HG03066 (cell line): ENCODE results near the gene SFI1.
"Not testable (repeated sequence)": the region's sequence is repeated elsewhere in the genome, so short reads cannot be mapped to it uniquely, and the experiment has no call there.

Source experiments
- ATAC-seq: cut with Tn5 transposase; IDR thresholded peaks from one replicate; pipeline ENCODE4 v1.9.1; 2021; ENCODE audit warnings: low read depth; ENCODE audit not compliant: unreplicated experiment

Gene SFI1

DNA sequence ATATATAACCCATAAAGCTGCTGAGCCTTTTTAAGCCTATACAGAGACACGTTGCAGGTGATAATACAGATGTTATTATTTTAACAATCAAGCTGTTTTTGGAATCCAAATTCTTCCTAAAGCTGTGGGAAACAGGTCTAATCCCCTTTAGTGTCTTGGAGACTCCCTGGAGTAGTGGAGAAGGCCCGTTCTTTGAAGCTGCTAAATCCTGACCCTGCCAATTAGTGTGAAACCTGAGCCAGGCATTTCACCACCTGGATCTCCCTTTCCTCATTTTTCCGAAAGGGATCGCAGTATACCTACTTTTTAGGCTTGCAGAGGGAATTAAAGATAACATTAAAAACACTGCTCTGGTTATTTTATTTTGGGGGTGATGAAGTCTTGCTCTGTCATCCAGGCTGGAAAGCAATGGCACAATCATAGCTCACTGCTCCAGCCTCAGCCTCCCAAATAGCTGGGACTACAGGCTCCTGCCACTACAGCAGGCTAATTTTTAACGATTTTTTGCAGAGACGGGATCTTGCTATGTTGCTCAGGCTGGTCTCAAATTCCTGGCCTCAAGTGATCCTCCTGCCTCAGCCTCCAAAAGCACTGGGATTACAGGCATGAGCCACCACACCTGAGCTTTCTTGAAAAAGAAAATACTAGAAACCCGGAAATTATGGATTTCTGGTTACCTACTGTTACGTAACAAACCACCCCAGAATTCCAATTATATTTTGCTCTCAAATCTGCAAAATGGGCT, 4.9 kb upstream of the SFI1 start:
- no peak for ATAC-seq

DNA sequence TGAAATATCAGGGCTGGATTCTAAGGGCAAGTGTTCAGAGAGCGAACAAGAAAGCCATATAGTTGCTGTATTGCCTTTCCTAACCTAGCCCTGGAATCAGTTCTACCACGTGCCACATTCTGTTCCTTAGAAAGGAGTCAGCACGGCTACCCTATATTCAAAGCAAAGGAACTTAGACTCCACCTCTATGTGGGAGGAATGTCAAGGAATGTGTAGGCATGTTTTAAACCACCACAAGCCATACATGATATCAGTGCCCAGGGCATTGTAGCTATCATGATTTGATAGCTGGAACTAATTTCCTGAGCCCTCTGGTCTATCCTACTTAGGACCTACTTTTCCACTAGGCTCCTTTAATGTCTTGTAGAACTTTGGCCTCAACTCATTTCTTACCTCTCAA, 4.2 kb upstream of the SFI1 start:
- no peak for ATAC-seq

DNA sequence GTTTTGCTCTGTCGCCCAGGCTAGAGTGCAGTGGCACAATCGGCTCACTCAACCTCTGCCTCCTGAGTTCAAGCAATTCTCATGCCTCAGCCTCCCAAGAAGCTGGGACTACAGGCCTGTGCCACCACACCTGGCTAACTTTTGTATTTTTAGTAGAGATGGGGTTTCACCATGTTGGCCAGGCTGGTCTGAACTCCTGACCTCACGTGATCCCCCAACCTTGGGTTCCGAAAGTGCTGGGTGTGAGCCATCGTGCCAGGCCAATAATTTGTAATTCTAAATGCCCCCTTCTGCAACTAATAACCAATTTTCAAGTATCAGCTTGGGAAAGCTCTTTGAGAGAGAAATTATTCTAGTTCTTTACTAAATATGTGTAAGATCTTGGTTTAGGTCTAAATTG, 3.0 kb upstream of the SFI1 start:
- not testable (repeated sequence) for ATAC-seq

DNA sequence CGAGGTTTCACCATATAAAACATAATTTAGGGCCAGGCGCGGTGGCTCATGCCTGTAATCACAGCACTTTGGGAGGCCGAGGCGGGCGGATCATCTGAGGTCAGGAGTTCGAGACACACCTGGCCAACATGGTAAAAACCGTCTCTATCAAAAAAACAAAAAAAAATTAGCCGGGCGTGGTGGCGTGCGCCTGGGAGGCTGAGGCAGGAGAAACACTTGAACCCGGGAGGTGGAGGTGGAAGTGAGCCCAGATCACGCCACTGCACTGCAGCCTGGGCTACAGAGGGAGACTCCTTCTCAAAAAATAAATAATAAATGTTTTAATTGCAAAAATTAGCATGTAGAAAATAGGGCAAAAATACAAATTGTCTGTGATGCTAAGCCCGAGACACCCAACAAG, 993 bp upstream of the SFI1 start:
- no peak for ATAC-seq

DNA sequence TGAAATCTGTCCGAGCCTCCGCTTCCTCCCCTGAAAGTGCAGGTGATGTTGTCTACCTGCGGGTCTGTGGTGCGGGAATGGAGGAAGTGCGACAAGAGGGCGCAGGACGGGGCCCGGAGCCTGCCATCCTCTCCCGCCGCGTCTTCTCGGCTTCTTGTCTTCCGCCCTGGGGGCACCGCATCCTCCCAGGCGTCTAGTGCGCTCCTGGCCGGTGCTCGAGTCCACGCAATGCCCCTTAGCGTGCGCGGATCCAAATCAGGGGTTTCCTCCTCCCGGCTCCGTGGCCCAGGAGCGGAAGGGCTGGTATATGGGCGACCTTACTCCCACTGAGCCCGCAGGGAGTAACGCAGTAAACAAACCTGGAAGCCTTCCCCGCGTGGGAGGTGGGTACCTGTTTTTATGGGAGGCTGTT, 405 bp downstream of the SFI1 start:
- peak; percentile 6 for ATAC-seq

DNA sequence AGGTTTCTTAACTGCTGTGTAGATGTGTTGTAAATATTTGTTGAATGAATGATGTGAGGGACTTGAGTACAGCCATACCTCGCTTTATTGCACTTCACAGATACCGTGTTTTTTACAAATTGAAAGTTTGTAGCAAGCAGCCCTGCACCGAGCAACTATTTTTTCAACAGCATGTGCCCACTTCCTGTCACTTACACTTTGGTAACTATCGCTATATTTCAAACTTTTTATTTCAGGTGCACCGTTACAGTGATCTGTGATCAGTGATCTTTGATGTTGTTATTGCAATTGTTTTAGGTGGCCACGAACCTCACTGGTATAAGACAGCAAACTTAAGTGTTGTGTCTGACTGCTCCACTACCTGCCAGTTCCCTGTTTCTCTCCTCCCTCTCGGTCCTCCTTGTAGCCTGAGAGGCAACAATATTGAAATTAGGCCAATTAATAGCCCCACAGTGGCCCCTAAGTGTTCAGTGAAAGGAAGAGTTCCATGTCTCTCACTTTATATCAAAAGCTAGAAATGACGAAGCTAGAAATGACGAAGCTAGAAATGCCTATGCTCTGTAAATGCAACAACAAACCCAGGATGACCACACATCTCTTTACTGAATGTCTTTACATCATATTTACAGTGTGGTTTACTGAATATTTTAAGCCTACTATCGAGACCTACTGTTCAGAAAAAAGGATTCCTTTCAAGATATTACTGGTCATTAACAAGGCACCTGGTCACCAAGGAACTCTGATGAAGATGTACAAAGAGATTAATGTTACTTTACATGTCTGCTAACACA, 1.0 kb downstream of the SFI1 start:
- no peak for ATAC-seq

DNA sequence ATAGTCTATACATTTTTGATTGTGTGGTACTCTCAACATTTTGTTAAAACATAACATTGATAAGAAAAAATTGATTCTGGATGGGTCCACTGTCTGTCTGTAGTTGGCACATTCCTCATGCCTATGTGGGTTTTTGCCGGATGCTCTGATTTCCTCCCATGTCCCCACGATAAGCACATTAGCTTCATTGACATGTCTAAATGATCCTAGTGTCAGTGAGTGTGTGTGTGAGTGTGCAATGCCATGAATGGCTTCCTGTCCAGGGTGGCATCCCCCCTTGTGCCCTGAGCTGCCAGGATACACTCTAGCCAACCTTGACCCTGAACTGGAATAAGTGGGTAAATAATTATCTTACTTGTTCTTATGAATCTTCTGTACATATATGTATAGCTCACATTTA, 5.4 kb downstream of the SFI1 start:
- no peak for ATAC-seq

DNA sequence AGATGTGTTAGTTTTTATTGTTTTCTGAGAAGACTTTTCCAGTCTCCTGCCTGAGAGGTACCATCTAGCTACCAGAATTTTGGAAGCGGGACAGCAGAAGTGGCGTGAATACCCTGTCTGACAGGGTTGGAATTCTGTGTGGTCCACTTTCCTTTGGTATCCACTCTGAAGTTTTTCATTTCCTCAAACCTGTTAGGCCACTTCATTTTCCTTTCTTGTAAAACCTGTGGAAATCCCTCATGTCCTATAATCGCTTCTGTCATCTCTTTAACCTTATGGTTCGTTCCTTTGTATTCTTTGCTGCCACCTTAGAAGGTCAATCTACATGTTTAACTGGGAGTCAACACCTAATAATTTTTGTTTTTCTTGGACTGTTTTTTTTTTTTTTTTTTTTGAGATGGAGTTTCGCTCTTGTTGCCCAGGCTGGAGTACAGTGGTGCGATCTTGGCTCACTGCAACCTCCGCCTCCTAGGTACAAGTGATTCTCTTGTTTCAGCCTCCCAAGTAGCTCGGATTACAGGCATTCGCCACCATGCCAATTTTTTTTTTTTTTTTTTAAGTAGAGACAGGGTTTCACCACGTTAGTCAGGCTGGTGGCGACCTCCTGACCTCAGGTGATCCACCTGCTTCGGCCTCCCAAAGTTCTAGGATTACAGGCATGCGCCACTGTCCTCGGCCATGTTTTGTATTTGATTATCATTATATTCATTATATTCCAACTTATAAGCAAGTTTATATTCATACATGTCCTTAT, 7.1 kb downstream of the SFI1 start:
- no peak for ATAC-seq

DNA sequence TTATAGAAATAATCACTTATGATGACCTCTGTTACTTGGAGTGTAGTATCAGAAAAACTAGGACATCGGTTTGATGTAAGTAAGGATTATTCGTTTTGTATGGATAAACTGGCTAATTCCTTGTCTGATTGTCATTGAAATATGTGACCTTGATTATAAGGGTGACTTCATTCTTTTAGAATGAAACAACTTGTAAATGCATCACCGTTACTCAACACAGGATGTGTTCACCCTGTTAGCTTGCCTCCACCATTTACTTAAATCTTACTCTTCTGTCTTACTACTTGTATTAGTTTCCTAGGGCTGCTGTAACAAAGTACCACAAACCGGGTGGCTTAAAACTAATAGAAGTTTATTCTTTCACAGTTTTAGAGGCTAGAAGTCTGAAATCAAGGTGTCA, 7.9 kb downstream of the SFI1 start:
- ATAC-seq, result no peak

DNA sequence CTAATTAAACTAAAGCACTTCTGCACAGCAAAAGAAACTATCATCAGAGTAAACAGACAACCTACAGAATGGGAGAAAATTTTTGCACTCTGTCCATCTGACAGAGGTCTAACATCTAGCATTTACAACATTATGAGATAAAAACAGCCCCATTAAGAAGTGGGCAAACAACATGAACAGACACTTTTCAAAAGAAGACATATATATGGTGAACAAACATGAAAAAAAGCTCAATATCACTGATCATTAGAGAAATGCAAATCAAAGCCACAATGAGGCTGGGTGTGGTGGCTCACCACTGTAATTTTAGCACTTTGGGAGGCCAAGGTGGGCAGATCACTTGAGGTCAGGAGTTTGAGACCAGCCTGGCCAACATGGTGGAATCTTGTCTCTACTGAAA, 11.2 kb downstream of the SFI1 start:
- ATAC-seq, result not testable (repeated sequence)

DNA sequence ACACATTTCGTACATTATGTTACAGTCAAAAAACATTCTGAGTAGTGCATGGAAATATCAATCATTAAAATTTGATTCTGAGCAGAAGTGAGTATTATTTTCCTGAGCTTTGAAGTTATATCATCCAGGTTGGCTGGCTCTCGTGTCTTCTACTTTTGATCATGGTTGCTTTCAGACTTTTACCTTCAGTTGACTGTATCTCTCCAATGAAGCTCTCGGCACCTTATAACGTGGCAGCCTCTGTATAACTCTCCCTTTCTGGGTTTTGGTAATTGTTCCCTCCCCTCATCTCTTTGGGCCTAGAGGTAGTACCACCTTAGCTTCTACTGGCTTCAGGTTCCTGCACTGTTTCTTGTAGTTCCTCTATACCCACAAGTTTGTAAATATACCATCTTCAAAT, 12.2 kb downstream of the SFI1 start:
- no peak for ATAC-seq

DNA sequence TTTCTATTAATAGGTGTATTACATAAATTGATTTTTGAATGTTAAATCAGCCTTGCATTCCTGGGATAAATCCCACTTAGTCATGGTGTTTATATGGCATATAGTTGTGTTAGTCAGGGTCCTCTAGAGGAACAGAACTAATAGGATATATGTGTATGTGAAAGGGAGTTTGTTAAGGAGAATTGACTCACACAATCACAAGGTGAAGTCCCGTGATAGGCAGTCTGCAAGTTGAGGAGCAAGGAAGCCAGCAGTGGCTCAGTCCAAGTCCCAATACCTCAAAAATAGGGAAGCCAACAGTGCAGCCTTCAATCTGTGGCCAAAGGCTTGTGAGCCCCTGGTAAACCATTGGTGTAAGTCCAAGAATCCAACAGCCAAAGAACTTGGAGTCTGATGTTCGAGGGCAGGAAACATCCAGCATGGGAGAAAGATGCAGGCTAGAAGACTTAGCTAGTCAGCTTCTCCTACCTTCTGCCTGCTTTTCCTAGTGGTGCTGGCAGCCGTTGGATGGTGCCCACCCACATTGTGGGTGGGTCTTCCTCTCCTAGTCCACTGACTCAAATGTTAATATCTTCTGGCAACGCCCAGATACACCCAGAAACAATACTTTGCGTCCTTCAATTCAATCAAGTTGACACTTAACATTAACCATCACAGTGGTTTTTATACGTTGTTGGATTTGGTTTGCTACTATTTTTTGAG, 12.9 kb downstream of the SFI1 start:
- no peak for ATAC-seq

DNA sequence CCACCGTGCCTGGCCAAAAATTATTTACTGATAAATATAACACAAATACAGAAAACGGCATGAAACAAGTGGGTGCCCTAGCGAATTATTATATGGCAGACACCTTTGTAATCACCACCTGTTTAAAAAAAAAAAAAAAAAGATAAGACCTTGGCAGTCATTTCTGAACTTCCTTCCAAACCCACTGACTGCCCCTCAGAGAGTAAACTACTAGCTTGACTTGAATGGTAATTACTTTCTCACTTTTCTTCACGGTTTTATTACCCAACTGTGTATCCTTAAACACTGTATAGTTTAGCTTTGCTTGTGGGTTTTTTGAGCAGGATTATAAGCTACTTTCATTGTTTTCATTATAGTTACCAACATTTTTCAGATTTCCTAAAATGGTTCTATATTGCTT, 23.7 kb downstream of the SFI1 start:
- no peak for ATAC-seq

DNA sequence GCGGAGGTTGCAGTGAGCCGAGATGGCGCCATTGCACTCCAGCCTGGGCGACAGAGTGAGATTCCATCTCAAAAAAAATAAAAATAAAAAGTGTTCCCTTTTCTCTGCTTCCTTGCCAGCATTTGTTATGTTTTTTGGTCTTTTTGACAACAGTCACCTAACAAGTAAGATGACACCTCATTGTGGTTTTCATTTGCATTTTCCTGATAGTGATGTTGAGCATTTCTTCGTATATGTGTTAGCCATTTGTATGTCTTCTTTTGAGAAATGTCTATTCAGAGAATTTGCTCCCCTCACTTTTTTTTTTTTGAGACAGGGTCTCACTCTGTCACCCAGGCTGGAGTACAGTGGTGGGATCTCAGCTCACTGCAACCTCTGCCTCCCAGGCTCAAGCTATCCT, 27.8 kb downstream of the SFI1 start:
- not testable (repeated sequence) for ATAC-seq

DNA sequence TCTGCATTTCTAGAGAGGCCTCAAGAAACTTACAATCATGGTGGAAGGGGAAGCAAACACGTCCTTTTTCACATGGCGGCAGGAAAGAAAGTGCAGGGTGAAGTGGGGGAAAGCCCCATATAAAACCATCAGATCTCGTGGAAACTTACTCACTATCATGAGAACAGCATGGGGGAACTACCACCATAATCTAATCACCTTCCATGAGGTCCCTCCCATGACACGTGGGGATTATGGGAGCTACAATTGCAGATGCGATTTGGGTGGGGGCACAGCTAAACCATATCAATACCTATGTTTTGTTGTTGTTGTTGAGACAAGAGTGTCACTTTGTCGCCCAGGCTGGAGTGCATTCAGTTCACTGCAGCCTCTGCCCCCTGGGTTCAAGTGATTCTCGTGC, 29.9 kb downstream of the SFI1 start:
- ATAC-seq, result no peak

DNA sequence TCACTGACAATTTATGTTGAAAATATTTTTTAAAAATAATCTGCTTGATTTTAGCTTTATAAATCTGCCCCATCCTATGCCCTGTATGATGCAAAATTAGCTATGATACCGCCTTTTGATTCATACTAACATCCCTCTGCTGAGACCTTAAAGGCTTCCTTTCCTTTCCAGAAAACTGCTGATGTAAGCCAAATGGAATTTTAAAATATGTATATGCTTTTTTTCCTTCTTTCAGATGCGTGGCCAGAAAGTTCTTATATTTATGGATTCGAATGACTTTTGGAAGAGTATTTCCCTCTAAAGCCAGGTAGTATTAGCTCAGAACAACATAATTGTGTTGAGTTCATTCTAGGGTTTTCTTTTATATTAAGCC, 34.5 kb downstream of the SFI1 start:
- ATAC-seq, result no peak

DNA sequence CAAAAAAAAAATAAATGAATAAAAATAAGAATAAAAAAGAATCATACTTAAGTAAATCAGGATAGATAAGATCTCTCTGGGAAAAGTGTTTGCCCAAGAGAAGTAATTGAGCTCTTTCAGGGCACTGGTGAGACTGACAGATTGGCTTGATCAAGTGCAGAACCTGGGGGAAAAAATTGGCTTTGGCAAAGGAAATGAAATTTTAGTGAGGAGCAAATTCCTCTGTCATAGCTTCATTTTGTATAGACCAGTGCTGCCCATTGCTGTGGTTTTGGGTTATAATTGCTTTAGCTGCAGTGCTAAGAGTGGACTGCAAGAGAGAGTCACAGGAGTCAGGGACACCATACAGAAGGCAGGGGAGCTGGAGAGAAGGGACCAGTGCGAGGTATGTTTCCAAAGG, 35.7 kb downstream of the SFI1 start:
- no peak for ATAC-seq

DNA sequence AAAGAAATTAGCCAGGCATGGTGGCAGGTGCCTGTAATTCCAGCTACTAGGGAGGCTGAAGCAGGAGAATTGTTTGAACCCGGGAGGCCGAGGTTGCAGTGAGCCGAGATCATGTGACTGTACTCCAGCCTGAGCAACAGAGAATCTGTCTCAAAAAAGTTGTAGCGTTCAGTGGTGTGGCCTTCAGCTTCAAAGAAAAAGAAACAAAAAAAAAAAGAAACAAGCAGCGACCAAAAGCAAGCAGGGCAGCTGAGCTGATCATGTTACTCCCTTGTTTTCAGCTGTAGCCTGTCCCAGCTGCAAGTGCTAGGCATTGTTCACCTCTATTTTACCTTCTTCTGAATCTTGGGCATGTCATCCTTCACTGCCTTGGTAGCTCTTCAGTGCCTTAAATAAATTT, 37.0 kb downstream of the SFI1 start:
- no peak for ATAC-seq

DNA sequence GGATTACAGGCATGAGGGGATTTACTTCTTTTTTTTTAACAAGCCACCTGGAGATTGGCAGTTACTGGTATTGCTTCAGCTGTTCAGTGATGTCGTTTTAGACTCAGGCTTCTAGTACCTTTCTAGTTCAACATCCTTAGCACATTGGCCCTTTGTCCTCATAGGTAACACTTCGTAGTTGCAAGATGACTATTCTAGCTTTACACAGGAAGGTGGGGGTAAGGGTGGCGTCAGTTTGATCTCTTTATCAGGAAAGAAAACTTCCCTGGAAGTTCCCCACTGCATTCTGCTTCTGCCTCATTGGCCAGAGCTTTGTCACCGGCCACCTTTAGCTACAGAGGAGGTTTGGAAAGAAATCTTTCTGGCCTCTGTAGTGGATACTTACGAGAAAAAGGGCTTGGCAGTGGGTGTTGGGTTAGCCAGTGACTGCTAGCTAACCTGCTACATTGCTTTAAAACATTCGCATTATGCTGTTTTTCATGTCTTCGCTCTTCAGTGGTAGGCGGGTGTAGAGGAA, 40.7 kb downstream of the SFI1 start:
- ATAC-seq, result no peak

DNA sequence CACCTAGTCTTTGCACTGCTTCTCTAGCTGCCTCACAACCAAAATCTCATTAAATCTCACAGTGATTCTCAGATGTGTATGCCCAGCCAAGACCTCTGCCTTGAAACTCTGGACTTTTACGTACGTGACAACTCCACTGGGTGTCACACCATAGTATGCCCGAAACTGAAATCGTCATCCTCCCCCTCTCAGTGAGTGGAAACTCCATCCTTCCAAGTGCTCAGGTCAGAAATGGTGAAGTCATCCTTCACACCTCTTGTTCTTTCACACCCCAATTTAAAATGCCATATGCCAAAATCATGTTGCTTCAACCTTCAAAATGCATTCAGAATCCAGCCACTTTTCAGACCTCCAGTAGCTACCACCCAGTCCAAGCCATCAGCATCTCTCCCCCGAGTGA, 42.5 kb downstream of the SFI1 start:
- no peak for ATAC-seq

DNA sequence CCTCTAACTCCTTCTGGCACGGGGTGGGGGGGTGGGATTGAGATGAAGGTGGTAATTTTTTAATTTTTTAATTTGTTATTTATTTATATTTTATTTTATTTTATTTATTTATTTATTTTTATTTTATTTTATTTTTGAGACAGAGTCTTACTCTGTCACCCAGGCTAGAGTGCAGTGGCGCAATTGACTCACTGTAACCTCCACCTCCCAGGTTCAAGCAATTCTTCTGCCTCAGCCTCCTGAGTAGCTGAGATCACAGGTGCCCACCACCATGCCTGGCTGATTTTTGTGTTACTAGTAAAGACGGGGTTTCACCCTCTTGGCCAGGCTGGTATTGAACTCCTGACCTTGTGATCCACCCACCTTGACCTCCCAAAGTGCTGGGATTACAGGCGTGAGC, 43.8 kb downstream of the SFI1 start:
- not testable (repeated sequence) for ATAC-seq
